Upper lobe of right lung (tissue), 1 donor: Measurements from ENCODE around the gene HS6ST2. TPM values are rescaled to one million over a fixed set of nuclear protein-coding genes. Genes with fewer than 3 reads are reported as not detected.

Source experiments
- ATAC-seq: fragments of 200-7000 bp; cut with Tn5 transposase; one replicate; pipeline ENCODE4 v1.9.1; 2020; ENCODE audit warnings: mild to moderate bottlenecking, moderate library complexity
- DNase-seq: peaks from one replicate; pipeline ENCODE4 v3.0.0-alpha.2; 2020
- H3K27ac ChIP-seq: fragments of 200-600 bp; one replicate; pipeline ENCODE4 v1.8.0; 2022
- H3K27me3 ChIP-seq: fragments of 200-600 bp; one replicate; pipeline ENCODE4 v1.8.0; 2022; ENCODE audit warnings: mild to moderate bottlenecking
- H3K36me3 ChIP-seq: fragments of 200-600 bp; one replicate; pipeline ENCODE4 v1.8.0; 2022
- H3K4me1 ChIP-seq: fragments of 200-600 bp; one replicate; pipeline ENCODE4 v1.8.0; 2022
- H3K4me3 ChIP-seq: fragments of 200-600 bp; one replicate; pipeline ENCODE4 v1.8.0; 2022; ENCODE audit warnings: mild to moderate bottlenecking
- H3K9me3 ChIP-seq: fragments of 200-600 bp; one replicate; pipeline ENCODE4 v1.8.0; 2022
- intact Hi-C: fragments of 100-400 bp; cut with DNase I; formaldehyde crosslinking; loops from one replicate; pipeline ENCODE4 v1.11.0; 2022
- total RNA-seq: library from RNA; stranded (reverse); fragmentation: NEBNext Ultra II Directional; extraction: Animal tissue kit (Norgen Biotek cat#: 25700); gene quantifications from one replicate; pipeline ENCODE4 v1.2.1, GENCODE V29; 2021
- TF ChIP-seq, protein P1 (sequence below): fragments of 200-600 bp; IDR thresholded peaks from one replicate; pipeline ENCODE4 v1.8.0; 2022; ENCODE audit warnings: antibody characterized with exemption
- donor health status: DM: no; HTN: yes; CAD: no; lungs with severe emphysema.

The HS6ST2 gene
- total RNA-seq, 1 donor from 2014 or later, result 0.87 TPM

DNA sequence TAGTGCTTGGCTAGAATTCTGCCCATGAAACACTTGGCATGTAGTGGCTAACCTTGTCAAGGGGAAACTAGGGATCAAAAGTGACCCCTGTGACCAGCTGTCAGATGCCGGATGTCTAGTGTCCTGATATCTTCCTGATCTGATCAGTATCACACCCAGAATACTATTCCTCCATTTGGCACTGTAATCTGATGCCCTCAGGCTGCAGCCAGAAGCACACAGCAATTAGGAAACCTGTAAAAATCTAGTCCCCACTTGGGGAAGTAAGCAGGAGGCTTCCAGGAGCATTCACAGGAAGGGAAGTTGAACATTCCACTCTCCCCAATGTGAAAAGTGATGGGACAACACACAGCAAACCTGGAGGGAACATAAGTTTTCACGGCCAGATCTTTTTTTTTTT, 125.1 kb downstream of the HS6ST2 start:
- no peaks in the 10 kb centered on the region for H3K27me3 ChIP-seq
- no peaks in the 10 kb centered on the region for H3K4me1 ChIP-seq
- DNase-seq, result no peak
- intact Hi-C loops, result no loop called here
- no peak overlapping the region for H3K4me3 ChIP-seq
- ATAC-seq, result no peak
- H3K27ac ChIP-seq, result no peak overlapping the region
- H3K9me3 ChIP-seq, result no peaks in the 10 kb centered on the region
- H3K36me3 ChIP-seq, result no peaks in the 10 kb centered on the region
- TF ChIP-seq, protein P1, sequence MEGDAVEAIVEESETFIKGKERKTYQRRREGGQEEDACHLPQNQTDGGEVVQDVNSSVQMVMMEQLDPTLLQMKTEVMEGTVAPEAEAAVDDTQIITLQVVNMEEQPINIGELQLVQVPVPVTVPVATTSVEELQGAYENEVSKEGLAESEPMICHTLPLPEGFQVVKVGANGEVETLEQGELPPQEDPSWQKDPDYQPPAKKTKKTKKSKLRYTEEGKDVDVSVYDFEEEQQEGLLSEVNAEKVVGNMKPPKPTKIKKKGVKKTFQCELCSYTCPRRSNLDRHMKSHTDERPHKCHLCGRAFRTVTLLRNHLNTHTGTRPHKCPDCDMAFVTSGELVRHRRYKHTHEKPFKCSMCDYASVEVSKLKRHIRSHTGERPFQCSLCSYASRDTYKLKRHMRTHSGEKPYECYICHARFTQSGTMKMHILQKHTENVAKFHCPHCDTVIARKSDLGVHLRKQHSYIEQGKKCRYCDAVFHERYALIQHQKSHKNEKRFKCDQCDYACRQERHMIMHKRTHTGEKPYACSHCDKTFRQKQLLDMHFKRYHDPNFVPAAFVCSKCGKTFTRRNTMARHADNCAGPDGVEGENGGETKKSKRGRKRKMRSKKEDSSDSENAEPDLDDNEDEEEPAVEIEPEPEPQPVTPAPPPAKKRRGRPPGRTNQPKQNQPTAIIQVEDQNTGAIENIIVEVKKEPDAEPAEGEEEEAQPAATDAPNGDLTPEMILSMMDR, result no peak

DNA sequence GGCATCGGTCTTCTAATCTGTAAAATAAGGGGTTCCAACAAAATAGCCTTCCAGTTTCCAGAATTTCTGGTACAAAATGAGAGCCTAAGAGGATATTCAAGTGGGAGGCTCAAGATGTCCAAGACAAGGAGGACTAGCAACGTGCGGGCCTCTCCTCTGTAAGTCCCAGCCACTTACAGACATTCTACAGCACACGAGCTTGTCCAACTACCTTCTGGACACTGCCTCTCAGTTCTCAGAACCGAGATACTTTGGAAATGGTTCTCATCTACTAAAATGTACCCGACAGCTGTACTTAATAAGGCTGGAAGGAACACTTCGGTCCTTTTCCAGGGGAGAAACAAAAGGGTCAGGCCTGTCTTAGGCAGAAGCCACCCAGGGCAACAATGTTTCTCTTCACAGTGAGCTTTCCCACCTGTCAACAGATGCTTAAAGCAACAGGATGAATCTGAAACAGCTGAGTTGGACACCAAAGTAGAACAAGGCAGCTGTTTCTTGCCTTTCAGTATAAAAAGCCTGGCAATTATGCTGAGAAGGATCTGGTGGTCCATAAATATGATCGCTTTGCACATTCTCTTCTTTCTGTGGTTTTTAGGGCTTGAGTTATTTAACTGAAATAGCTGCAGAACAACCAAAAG, 127.0 kb downstream of the HS6ST2 start:
- H3K4me3 ChIP-seq, result no peak overlapping the region
- no peak for DNase-seq
- TF ChIP-seq, protein P1, result no peak
- no peaks in the 10 kb centered on the region for H3K36me3 ChIP-seq
- no peaks in the 10 kb centered on the region for H3K9me3 ChIP-seq
- no peak overlapping the region for H3K27ac ChIP-seq
- no peak for ATAC-seq
- H3K4me1 ChIP-seq, result no peaks in the 10 kb centered on the region
- no peaks in the 10 kb centered on the region for H3K27me3 ChIP-seq
- intact Hi-C loops, result no loop called here

DNA sequence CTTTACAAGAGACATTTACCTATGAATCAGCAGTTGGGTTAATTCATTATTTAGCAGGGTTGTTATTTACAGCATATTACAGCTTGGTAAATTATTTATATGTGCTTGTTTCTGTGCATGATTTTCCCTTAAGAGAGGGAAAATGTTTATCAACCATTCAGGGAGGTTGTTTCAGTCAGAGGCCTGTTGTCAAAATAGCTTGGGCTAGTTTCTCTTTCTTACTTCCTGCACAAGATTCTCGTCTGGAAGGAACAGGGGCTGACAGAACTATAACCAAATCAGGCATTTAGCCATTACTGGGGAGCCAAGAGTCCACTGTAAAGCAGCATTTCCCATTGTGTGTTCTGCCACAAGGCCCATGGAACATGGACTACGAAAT, 135.8 kb downstream of the HS6ST2 start:
- H3K36me3 ChIP-seq, result no peaks in the 10 kb centered on the region
- H3K9me3 ChIP-seq, result no peaks in the 10 kb centered on the region
- DNase-seq (no peak), ATAC-seq (no peak)
- TF ChIP-seq, protein P1, result no peak
- H3K4me3 ChIP-seq, result no peak overlapping the region
- no peaks in the 10 kb centered on the region for H3K27me3 ChIP-seq
- intact Hi-C loops, result no loop called here
- H3K4me1 ChIP-seq, result no peaks in the 10 kb centered on the region
- H3K27ac ChIP-seq, result no peak overlapping the region

DNA sequence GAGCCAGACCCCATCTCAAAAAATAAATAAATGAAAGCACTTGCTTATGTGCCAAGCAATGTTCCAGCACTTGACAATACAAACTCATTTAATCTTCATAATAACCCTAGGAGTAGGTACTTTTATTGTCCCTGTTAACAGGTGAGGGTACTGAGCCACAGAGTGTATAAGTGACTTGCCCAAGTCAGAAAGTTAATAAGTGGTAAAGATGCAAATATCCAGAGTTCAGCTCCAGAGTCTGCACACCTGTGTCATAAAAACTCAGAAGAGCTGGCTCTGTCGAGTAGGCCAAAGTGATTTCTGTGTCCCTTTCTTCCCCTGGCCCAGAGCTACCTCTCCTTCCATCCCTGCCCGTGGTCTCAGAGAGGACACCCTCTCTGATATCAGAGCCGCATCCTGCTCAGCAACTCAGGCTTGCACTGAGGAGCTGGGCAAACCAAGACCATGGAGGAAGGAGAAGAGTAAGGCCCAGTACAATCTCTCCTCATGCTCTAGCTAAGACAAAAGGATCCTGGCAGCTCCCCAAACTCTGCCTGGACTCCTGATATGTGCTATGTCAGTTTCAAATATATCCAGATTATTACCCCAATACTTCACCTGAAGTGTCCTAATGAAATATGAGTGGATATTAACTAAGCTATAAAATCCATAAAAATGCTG, 136.3 kb downstream of the HS6ST2 start:
- ATAC-seq (no peak), DNase-seq (no peak)
- intact Hi-C loops, result no loop called here
- Histone ChIP-seq H3K36me3 (no peaks in the 10 kb centered on the region), H3K27me3 (no peaks in the 10 kb centered on the region), H3K4me3 (no peak overlapping the region), H3K4me1 (no peaks in the 10 kb centered on the region), H3K9me3 (no peaks in the 10 kb centered on the region), H3K27ac (no peak overlapping the region)
- TF ChIP-seq, protein P1, result no peak

DNA sequence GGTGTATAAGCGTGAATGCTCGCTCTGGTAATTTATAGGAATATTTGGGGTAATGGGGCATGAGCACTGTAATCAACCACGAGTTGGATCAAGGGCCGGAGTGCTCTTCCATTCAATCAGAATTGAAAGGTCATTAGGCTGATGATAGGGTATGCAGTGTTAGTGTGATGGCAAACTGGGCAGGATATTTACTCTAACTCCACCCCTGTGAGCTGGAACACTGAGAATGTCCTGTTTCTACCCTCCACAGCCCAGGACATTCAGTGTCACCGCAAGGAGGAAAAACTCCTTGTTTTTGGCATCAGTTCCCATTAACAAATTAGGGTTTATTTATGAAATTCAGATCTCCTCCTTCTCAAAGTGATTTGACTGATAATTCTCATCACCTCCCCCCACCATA, 137.8 kb downstream of the HS6ST2 start:
- Histone ChIP-seq H3K9me3 (no peaks in the 10 kb centered on the region), H3K27me3 (no peaks in the 10 kb centered on the region), H3K27ac (no peak overlapping the region), H3K4me3 (no peak overlapping the region), H3K36me3 (no peaks in the 10 kb centered on the region), H3K4me1 (no peaks in the 10 kb centered on the region)
- TF ChIP-seq, protein P1, result no peak
- intact Hi-C loops, result no loop called here
- DNase-seq, result no peak
- ATAC-seq, result no peak
